Thyroid gland (tissue), 4 donors: ENCODE measurements around the gene DOCK6. TPM values are rescaled to one million over a fixed set of nuclear protein-coding genes. Genes with fewer than 3 reads are reported as not detected.

ENCODE experiments used
- DNase-seq, 2 donors: peaks; one replicate each; pipeline ENCODE4 v3.0.0-alpha.2; 2019
- H3K27ac ChIP-seq, 3 donors: fragments of 200-600 bp; sonication (generic); 1 replicate in 2 of 3; 2 replicates in 1 of 3; pipeline ENCODE4 v1.5.1; 2016 to 2019; ENCODE audit warnings: mild to moderate bottlenecking in 1 of 3, moderate library complexity in 1 of 3
- H3K27me3 ChIP-seq: fragments of 200-600 bp; sonication (generic); one replicate; pipeline ENCODE4 v1.5.1; 2019
- H3K36me3 ChIP-seq, 2 donors: fragments of 200-600 bp; sonication (generic); one replicate each; pipeline ENCODE4 v1.5.1; 2016 to 2019
- H3K4me1 ChIP-seq, 2 donors: fragments of 200-600 bp; sonication (generic); one replicate each; pipeline ENCODE4 v1.5.1; 2017 to 2019
- H3K4me3 ChIP-seq, 3 donors: fragments of 200-600 bp; sonication (generic); replicated peaks in 1 of 3; 1 replicate in 2 of 3; 2 replicates in 1 of 3; pipeline ENCODE4 v1.5.1; 2016; ENCODE audit warnings: mild to moderate bottlenecking in 1 of 3
- H3K9me3 ChIP-seq: fragments of 200-600 bp; sonication (generic); one replicate; pipeline ENCODE4 v1.5.1; 2017
- POLR2A ChIP-seq, 2 donors: fragments of 450-650 bp; IDR thresholded peaks; one replicate each; pipeline ENCODE4 v1.6.1; 2017; ENCODE audit warnings: antibody characterized with exemption in 2 of 2, mild to moderate bottlenecking in 2 of 2, moderate library complexity in 1 of 2
- WGBS, 2 donors: methylation state at CpG; one replicate each; pipeline ENCODE4 v1.1.5; 2017; 5-methylcytosine and 5-hydroxymethylcytosine counted together
- intact Hi-C: fragments of 100-400 bp; cut with DNase I; formaldehyde crosslinking; loops from one replicate; pipeline ENCODE4 v1.15.1; 2023
- total RNA-seq, 4 donors: library from RNA; depleted of rRNA; stranded (reverse); fragments of >200 nt; gene quantifications; one replicate each; pipeline ENCODE4 v1.2.3, GENCODE V29; 2016
- TF ChIP-seq, protein P1 (sequence below), 6 experiments: fragments of 200-600 bp in 3 of 6; fragments of 450-650 bp in 3 of 6; sonication (generic) in 3 of 6; IDR thresholded peaks; one replicate each; pipeline ENCODE4 v1.5.1; 2016 to 2019; ENCODE audit warnings: antibody characterized with exemption in 6 of 6, mild to moderate bottlenecking in 2 of 6, inconsistent platforms in 1 of 6, moderate library complexity in 1 of 6

Gene DOCK6
- total RNA-seq, 4 donors from 2014 or later = 41.4 to 156 (median 58.1) TPM

DNA sequence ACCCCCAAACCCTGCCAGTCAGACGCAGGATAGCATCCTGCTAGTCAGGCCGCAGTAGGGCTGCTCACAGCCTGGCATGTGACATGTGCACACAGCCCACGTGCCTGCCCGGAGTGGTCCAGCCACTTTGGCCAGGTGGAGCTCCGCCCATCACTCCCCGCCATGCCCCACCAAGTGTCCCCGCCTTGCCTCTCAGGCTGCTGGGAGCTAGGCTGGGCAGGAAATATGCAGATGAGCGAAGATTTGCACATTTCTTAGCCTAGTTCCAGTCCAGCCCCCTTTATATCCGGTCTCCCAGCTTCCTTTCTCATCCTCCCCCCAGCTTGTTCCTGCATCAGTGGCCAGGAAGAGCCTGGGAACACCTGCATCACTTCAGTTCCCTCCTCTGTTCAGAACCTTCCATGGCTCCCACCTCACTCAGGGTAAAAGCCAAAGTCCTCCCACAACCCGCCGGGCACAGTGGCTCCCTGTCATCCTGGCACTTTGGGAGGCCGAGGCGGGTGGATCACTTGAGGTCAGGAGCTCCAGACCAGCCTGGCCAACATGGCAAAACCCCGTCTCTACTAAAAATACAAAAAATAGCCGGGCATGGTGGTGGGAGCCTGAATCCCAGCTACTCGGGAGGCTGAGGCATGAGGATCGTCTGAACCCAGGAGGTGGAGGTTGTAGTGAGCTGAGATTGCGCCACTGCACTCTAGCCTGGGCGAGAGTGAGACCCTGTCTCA, 2.3 kb upstream of the DOCK6 start:
- TF ChIP-seq, protein P1, sequence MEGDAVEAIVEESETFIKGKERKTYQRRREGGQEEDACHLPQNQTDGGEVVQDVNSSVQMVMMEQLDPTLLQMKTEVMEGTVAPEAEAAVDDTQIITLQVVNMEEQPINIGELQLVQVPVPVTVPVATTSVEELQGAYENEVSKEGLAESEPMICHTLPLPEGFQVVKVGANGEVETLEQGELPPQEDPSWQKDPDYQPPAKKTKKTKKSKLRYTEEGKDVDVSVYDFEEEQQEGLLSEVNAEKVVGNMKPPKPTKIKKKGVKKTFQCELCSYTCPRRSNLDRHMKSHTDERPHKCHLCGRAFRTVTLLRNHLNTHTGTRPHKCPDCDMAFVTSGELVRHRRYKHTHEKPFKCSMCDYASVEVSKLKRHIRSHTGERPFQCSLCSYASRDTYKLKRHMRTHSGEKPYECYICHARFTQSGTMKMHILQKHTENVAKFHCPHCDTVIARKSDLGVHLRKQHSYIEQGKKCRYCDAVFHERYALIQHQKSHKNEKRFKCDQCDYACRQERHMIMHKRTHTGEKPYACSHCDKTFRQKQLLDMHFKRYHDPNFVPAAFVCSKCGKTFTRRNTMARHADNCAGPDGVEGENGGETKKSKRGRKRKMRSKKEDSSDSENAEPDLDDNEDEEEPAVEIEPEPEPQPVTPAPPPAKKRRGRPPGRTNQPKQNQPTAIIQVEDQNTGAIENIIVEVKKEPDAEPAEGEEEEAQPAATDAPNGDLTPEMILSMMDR (IDR thresholded peaks at IDR 0.05) = no peak
- TF ChIP-seq POLR2A (IDR thresholded peaks at IDR 0.05) = peak in 1 of 2 donors; percentile 66
- Histone ChIP-seq H3K27me3 (no peaks in the 10 kb centered on the region), H3K27ac (peak overlapping the region; percentile 70 to 93 (median 88)), H3K4me3 (no peak overlapping the region), H3K4me1 (peaks cover 4 to 47% of the 10 kb centered on the region in 2 donors), H3K9me3 (no peaks in the 10 kb centered on the region), H3K36me3 (no peaks in the 10 kb centered on the region)
- WGBS, 2 donors = 46 to 58% methylated on average over 16 to 17 of the region's 19 CpGs
- peak; percentile 97 for DNase-seq
- intact Hi-C loops = no loop called here

DNA sequence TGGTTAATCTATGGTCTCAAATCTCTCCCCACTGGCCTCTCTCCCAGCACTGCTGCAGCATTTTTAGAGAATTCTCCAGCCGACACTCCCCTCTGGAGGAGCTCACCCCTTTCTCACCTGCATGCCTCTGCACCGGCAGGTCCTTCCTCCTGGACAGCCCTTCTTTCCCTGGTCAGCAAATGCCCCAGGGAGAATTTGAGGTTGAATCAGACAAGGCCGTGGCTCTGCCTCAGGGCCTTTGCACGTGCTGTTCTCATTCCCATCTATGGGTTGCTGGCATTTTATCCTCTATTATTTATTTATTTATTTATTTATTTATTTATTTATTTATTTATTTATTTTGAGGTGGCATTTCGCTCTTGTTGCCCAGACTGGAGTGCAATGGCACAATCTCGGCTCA, 1.4 kb upstream of the DOCK6 start:
- Histone ChIP-seq H3K9me3 (no peaks in the 10 kb centered on the region), H3K27ac (peak overlapping the region; percentile 70 to 93 (median 78)), H3K27me3 (no peaks in the 10 kb centered on the region), H3K36me3 (no peaks in the 10 kb centered on the region), H3K4me1 (peaks cover 4 to 38% of the 10 kb centered on the region in 2 donors), H3K4me3 (no peak overlapping the region)
- intact Hi-C loops = no loop called here
- 94 to 96% methylated on average over 6 of the region's 6 CpGs for WGBS, 2 donors
- DNase-seq = no peak
- TF ChIP-seq, protein P1 (IDR thresholded peaks at IDR 0.05) = no peak
- TF ChIP-seq POLR2A (IDR thresholded peaks at IDR 0.05) = no peak

DNA sequence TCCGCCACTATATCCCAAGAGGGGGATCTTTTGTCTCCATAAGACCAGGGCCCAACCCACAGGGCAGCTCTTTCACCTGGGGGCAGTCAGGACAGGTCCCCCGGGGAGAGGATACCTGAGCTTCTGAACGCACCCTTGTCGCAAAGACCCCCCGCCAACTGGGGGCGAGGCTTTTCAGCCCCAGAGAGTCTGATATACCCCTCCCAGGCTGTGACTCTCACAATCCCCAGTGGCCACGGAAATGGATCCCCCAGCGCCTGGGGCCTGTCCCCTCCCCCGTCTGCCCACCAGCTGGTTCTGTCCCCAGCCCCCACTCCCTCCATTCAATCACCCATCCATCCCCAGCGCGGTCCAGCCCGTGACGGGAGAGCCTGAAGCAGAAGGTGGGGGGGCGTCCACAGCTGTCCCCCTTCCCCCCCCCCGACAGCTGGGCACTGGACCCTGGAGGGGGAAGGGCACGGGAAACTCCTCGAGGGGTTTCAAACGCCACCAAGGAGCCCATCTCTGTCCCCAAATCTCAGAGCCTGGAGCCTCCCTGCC, 823 bp downstream of the DOCK6 start:
- peaks cover 4 to 30% of the 10 kb centered on the region in 2 donors for H3K4me1 ChIP-seq
- H3K9me3 ChIP-seq = no peaks in the 10 kb centered on the region
- 21 to 31% methylated on average over 7 to 14 of the region's 18 CpGs for WGBS, 2 donors
- no peak for DNase-seq
- no peaks in the 10 kb centered on the region for H3K27me3 ChIP-seq
- peak overlapping the region; percentile 88 to 94 (median 93) for H3K4me3 ChIP-seq
- intact Hi-C loops = no loop called here
- H3K27ac ChIP-seq = peak overlapping the region; percentile 93 to 96 (median 95)
- no peak for TF ChIP-seq POLR2A (IDR thresholded peaks at IDR 0.05)
- TF ChIP-seq, protein P1 (IDR thresholded peaks at IDR 0.05) = no peak
- H3K36me3 ChIP-seq = no peaks in the 10 kb centered on the region

DNA sequence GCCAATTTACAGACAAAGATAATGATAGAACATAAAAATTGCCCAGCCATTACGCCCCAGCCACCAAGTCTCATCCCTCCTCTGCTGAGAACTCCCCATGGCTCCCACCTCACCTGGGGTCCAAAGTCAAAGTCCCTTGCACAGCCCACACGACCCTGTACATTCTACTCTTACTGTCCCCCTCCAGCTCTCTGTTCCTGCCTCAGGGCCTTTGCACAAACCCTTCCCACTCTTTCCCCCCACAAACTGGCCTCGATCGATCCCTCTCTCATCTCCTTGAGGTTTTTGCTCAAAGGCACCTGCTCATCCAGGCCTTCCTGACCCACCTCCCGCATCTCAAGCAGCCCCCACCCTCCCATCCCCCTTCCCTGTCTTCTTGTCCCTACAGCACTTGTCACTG, 1.3 kb downstream of the DOCK6 start:
- Histone ChIP-seq H3K4me3 (peak overlapping the region in 1 of 3 donors; percentile 94), H3K27ac (peak overlapping the region in 2 of 3 donors; percentile 93 to 96)
- TF ChIP-seq POLR2A (IDR thresholded peaks at IDR 0.05) = no peak
- TF ChIP-seq, protein P1 (IDR thresholded peaks at IDR 0.05) = no peak

DNA sequence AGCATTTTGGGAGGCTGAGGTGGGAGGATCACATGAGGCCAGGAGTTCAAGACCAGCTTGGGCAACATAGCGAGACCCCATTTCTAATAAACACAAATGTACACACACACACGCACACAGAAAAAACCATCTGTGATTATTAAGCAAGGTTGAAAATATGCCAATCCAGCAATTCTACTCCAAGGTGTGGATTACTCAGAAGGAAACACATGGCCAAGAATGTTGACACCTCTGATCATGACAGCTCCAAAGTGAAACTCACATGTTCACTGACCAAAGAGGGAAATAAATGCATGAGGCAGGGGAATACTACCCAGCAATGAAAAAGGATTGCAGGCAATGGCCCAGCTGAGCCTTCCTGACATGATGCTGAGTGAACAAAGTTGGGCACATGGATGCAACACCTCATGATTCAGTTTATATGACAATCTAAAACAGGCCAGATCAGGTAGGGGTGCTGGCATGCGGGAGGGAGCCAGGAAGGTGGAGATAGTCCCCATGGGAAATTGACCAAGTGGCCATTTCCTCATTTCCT, 4.4 kb downstream of the DOCK6 start:
- Histone ChIP-seq H3K27me3 (no peaks in the 10 kb centered on the region), H3K4me1 (peaks cover 4 to 24% of the 10 kb centered on the region in 2 donors), H3K4me3 (no peak overlapping the region), H3K9me3 (no peaks in the 10 kb centered on the region), H3K36me3 (no peaks in the 10 kb centered on the region), H3K27ac (no peak overlapping the region)
- 97 to 100% methylated on average over 3 of the region's 3 CpGs for WGBS, 2 donors
- intact Hi-C loops = no loop called here
- DNase-seq = no peak
- no peak for TF ChIP-seq POLR2A (IDR thresholded peaks at IDR 0.05)
- TF ChIP-seq, protein P1 (IDR thresholded peaks at IDR 0.05) = no peak

More for the DNA sequence above, 1.3 kb downstream of the DOCK6 start:
- Histone ChIP-seq H3K27me3 (no peaks in the 10 kb centered on the region), H3K4me1 (peaks cover 4 to 34% of the 10 kb centered on the region in 2 donors), H3K9me3 (no peaks in the 10 kb centered on the region), H3K36me3 (no peaks in the 10 kb centered on the region)
- DNase-seq = no peak
- WGBS, 2 donors = 78 to 82% methylated on average over 5 of the region's 5 CpGs
- intact Hi-C loops = no loop called here
